GM15510 (cell line): ENCODE data around the gene MICAL3.

Experiments
- POLR2A ChIP-seq: IDR thresholded peaks from 3 replicates; pipeline ENCODE4 v1.6.1; 2011; ENCODE audit warnings: borderline replicate concordance; ENCODE audit not compliant: insufficient read length; ENCODE audit errors: extremely low read depth

The MICAL3 gene

DNA sequence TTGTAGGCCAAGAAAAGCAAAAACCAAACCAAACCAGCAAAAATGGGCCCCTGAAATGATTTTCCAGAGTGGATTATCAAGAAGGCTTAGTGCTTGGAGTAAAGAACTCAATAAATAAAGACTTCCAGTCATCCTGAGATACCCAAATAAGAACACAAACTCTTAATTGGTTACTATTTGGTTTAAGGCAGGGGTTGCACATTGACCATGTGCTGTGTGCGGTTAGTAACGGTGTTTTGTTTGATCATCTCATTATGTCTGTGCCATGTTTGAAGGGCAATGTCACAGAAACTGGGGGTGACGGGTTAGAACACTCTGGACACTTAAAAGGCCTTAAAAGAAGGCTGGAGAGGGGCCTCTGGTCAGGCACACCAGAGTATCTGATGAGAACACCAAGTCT lies 9.7 kb upstream of the MICAL3 start:
- TF ChIP-seq POLR2A = no peak

DNA sequence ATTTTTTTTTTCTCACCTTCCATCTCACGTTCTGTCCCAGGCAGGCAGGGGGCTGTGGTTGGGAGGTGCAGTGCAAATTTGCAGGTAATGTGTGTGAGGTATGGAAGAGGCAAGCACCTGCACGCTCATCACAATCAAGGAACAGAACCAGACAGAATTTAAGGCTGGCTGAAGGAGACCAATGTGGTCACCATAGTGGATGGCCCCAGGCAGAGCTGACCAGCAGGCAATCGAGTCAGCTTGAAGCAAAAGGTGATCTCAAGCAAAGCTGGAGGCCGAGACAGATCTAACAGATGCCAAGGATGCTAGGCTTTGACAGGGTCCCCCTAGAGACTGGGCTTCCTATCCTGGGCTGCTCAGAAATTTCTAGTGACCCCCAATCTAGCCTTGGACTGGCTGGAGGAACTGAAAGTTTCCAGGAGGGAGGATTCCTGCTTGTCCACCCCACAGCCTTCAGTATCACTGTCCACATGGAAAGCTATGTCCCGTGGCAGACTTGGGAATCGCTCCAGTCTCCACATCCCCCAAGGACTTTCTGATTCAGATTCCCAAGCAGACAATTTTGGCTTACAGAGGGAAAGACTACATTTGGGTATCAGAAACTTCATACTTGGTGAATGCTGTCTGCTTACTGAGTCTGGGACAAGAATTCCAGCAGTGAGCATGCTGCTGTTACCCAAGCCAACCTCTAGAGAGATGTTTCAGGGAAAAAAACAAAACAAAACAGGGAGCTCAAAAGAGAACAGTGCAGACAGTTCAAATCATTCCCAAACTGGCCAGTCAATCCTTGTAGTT lies 9.0 kb upstream of the MICAL3 start:
- TF ChIP-seq POLR2A = no peak

DNA sequence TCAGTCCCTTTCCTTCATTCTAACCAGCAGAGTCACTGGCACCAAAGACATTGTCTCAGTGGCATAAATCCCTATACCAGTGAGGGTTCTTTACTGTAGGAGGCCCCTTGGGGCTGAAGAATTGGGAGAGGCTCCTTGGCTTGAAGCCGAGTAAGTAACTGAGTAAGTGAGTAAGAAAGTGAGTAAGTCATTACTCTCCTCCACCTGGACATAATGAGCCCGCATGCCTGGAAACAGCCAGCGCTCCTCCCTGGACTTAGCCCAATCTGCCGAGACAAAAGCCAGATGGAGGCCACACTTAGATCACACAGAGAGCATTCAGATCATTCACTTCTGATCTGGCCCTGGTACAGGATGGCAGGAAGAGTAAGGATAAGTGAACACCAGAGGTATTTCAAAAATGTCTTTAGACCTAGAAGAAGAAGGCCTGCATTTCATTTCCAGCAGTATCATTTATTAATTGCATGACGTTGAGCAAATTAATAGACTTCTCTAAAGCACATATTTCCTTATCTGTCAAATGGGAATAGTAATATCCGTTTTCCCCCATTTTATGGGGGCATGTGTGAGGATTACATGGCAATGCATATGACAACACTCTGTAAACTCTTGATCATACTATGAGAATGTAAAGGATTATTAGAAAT lies 8.2 kb upstream of the MICAL3 start:
- no peak for TF ChIP-seq POLR2A

DNA sequence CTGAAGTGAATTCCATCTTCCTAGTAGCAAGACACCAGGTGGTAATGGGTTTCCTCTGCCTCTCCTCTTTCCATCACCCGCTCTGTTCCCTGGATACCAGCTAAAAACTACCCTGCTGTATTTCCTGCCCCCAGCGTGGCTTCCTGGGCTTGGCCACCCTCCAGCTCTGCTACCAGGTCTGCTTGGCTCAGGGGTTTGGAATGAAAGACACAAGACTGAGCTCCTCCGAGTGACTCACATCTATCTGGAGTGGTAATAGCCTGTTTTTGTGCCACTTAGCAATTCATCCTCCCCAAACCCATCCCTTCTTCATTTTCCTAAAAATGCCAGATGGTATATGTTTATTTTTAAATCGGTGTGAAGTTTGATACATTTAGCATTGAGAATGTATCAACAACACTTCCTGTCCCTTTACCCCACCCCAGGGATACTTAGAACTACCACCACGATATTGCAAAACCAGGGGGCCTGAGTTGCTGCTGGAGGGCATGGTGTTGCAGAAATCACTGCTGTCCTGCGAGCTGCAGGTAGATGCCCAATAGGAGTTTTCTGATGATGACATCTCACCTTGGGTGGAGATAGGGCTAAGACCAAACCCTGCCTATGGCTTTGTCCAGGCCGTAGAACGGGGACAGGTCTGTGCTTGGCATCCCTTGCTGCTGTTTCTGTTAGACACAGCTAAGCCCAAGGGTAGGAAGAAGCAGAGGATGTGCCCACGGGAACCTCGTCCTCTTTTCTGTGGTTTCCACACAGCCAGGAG lies 7.5 kb upstream of the MICAL3 start:
- TF ChIP-seq POLR2A = no peak

DNA sequence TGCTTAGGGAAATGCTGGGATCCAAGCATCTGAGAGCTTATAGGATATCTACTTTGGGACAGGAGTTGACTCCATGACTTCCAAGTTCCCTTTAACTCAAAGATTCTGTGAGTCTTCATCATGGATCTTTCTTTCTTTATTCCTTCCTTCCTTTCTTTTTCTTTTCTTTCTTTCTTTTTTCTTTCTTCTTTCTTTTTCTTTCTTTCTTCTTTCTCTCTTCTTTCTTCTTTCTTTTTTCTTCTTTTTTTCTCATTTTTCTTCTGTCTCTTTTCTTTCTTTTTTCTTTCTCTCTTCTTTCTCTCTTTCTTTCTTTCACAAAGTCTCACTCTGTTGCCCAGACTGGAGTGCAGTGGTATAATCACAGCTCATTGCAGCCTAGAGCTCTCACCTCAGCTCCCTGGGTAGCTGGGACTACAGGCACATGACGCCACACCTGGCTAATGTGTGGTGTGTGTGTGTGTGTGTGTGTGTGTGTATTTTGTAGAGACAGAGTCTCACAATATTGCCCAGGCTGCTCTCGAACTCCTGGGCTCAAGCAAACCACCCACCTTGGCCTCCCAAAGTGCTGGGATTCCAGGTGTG lies 5.4 kb upstream of the MICAL3 start:
- no peak for TF ChIP-seq POLR2A

DNA sequence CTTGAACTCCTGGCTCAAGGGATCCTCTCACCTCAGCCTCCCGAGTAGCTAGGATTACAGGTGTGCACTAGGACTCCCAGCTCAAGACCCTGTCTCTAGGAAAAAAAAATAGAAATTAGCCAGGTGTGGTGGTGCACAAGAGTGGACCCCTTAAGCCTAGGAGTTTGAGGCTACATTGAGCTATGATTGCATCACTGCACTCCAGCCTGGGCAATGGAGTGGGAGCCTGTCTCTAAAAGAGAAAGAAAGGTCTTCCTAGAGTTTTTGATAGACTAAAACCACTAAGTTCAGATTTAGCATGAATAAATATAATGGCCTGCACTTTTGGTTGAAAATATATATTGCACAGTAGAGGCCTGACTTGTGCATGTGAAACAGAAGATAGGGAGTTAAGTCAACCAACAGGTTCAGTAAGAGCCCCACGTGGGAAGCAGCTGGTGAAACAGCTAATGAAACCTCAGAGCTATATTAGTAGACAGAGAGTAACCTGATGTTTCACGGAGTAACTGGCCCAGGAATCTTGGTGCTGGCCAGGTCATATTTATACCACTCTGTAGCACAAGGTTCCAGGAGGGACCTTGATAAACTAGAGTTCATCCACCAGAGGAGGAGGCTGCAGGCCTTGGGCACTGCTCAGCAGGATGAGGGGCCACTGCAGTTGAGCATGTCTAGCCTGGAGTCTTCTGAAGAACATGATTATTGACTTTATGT lies 4.6 kb upstream of the MICAL3 start:
- no peak for TF ChIP-seq POLR2A

DNA sequence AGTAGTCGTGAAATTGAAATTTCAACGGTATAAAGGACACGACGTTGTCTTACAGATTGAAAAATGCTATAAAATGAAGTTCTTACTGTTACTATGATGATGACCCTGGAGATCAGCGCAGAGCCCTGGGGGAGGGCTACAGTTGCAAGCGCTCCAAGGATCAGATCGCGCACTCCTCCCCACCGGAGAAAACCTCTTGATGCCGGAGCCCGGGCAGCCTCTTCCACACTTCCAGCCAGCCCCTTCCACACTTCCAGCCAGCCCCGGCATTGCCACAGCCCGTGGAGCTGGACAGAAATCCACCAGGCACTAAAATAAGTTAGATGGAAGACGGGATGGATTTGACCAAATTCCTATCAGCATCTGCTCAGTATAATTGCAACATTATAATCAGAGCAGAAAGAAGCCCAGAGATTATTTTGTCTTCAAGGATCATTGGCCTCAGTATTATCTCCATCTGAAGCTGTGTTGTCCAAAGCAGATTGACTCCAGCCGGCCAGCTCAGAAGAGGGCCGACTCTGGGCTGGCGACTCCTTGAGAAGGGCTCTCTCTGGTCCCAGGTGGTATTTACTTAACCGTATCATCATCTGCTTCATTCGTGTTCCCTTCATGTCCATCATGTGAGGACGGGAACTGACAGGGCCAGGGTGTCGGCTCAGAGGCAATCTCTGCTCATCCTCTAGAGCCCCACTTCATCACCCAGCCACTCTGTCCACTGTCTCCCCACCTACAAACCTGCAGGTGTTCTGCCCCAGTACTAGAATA lies 777 bp upstream of the MICAL3 start:
- no peak for TF ChIP-seq POLR2A

DNA sequence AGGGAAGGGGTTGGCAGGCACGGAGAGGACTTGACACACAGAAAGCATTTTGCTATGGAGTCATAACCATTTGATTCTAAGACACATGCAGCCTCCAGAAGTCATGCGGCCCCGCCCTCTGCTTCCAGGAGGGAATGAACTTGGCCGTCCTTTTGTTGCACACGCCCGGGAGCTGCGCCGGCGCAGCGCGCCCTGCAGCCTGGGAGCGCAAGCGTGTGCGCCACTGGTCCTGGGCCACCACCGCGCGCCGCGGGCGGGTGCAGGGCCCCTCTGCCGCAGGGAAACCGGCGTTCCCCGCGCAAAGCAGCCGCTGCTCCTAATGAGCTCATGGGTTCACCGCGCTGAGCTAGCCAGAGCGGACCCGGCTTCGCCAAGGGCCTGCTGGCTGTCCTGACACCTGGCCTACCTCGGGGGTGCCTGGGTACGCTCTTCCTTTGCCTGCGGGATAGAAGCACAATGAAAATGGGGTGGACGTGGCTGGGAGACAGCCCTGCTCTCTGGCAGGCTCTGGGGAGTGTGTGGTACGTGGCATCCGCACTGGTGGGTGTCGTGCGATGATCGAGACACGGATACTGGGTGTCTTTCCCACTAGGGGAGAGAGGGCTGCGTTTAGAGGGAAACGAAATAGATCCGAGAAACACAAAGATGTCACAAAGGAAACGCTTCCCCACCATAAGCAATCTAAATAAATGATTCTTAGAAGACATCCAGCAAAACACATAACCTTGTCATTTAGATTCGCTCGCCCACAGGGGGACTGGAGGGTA lies 669 bp downstream of the MICAL3 start:
- no peak for TF ChIP-seq POLR2A

DNA sequence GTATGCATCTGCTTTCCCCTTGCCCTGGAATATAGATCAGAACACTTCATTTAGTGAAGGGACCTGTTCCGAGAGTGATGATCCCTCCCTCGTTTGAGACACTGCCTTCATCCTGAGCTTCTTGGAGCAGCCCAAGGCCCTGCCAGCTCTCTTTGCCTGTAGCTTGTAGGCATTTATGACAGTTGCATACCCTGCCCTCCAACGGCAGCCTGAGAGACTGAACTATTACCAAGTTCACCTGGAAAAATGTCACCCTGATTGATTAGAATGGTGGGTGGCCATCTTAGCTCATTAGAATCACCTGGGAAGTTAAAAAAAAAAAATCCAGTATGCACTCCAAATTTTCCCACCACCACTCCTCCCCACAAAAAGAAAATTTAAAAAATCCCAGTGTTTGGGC lies 1.5 kb downstream of the MICAL3 start:
- TF ChIP-seq POLR2A = no peak

DNA sequence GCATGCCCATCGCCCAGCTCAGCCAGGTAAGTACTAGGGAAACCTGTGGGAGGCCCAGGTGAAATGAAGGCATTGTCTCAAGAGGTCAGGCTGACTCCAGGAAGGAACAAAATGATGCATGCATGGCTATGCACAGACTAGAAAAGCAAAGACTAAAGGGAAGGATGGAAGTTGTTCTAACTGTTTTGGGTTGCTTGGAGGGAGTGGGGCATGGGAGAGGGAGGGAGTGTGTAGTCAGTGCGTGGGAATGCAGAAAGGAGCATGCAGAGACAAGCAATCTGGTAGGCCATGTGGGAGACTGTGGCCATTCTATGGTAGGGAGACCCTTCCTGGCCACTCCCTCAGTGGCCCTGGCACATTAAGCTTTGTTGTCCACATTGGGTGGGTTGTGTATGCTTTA lies 2.9 kb downstream of the MICAL3 start:
- TF ChIP-seq POLR2A = no peak

DNA sequence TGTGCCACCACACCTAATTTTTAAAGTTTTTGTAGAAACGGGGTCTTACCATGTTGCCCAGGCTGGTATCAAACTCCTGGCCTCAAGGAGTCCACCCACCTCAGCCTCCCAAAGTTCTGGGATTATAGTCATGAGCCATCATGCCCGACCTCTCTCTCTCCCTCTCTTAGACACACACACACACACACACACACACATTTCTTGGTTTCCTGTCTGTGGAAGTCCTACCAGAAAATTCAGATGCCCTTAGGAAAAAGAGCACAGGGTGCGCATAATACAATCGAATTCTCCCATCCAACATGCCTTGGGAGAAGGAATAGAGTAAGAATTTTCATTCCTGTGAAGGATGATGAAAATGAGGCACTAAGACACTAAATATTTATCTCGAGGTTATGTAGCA lies 10.4 kb downstream of the MICAL3 start:
- no peak for TF ChIP-seq POLR2A

DNA sequence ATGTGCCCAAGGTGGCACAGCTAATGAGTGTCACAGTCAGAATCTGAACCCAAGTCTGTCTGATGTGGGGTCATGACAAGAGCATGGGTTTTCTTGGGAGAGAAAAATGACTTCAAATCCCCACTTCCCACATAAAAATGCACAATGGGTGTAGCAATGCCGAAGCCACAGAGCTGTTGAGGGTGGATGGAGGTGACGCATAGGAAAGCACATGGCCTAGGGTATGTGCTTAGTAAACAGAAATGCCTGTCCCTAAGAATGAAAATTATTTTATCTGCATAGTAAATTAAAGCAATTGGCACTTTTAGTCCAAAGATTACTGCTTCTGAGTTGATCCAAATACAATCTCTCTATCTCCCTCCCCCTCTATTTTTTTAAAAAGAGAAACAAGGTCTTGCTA lies 10.9 kb downstream of the MICAL3 start:
- no peak for TF ChIP-seq POLR2A

DNA sequence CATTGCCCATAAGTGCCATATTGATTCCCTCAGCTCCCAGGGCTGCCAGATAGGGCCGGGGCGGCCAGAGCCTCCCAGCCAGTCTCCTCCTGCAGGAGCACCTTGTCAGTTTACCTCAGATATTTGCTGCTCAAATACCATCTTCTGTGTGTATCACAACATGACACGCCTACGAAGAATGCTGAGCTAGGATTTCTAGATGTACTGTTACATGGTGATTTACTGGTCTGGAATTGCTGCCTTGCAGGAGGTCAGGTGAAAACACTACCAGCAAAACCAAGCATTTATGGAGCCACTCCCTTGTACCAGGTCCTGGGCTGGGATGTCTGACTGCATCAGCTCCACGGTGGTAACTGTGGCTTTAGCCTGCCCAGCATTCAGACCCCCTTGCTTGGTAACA lies 11.8 kb downstream of the MICAL3 start:
- no peak for TF ChIP-seq POLR2A
